ENCODE results near the gene PIEZO1.
A peak's percentile ranks its signal among the peaks of the same experiment; 100 is the strongest.

The PIEZO1 gene

GRCh38 chr16:88699180-88699579 lies 85.8 kb downstream of the PIEZO1 start:
- no peak for DNase-seq

GRCh38 chr16:88698646-88699045 lies 86.4 kb downstream of the PIEZO1 start:
- no peak for DNase-seq

GRCh38 chr16:88697831-88698615 lies 87.0 kb downstream of the PIEZO1 start:
- DNase-seq: no peak

GRCh38 chr16:88697116-88697830 lies 87.7 kb downstream of the PIEZO1 start:
- DNase-seq: no peak

GRCh38 chr16:88696441-88696840 lies 88.6 kb downstream of the PIEZO1 start:
- DNase-seq: no peak

GRCh38 chr16:88695753-88696152 lies 89.3 kb downstream of the PIEZO1 start:
- no peak for DNase-seq

GRCh38 chr16:88695218-88695617 lies 89.8 kb downstream of the PIEZO1 start:
- no peak for DNase-seq

GRCh38 chr16:88694221-88695087 lies 90.6 kb downstream of the PIEZO1 start:
- no peak for DNase-seq

GRCh38 chr16:88693420-88694177 lies 91.4 kb downstream of the PIEZO1 start:
- DNase-seq: no peak

GRCh38 chr16:88692861-88693260 lies 92.2 kb downstream of the PIEZO1 start:
- DNase-seq: no peak

- DNase-seq: peak; percentile 18
Observed at GRCh38 chr16:88691924-88692560, 93.0 kb downstream of the PIEZO1 start.

GRCh38 chr16:88691129-88691813 lies 93.7 kb downstream of the PIEZO1 start:
- DNase-seq: no peak

- no peak for DNase-seq
Observed at GRCh38 chr16:88690341-88691128, 94.5 kb downstream of the PIEZO1 start.

GRCh38 chr16:88688013-88688778 lies 96.8 kb downstream of the PIEZO1 start:
- DNase-seq: no peak

GRCh38 chr16:88687676-88688012 lies 97.4 kb downstream of the PIEZO1 start:
- DNase-seq: no peak

- no peak for DNase-seq
Observed at GRCh38 chr16:88687254-88687576, 97.8 kb downstream of the PIEZO1 start.

GRCh38 chr16:88686439-88687253 lies 98.4 kb downstream of the PIEZO1 start, which contains the start of gene SNAI3:
Gene SNAI3, minus strand, starts transcription at chr16:88686507. Its CDS starts 101 bp downstream, at chr16:88686406.
- peak; percentile 87 for DNase-seq

GRCh38 chr16:88686062-88686438 lies 99.0 kb downstream of the PIEZO1 start:
- DNase-seq: peak; percentile 47

Data from stimulated activated naive CD4-positive, alpha-beta T cell treated with Interleukin-2 at 50 U/mL for 16 hours (primary cell).